Common myeloid progenitor, CD34-positive (primary cell): ENCODE results near the gene HOXD8.
A peak's percentile ranks its signal among the peaks of the same experiment; 100 is the strongest.

ENCODE experiments used
- CTCF ChIA-PET: fragments of 350-600 bp; sonication (Branson Sonifier 250); formaldehyde crosslinking; loops from one replicate; lab custom pipeline; 2021; ENCODE audit warnings: antibody characterized with exemption; lab: Charles Lee
- POLR2A ChIA-PET: fragments of 350-600 bp; sonication (Branson Sonifier 250); formaldehyde crosslinking; loops from one replicate; lab custom pipeline; 2021; ENCODE audit warnings: antibody characterized with exemption; lab: Charles Lee
- DNase-seq, 3 donors: peaks; one replicate each; pipeline versions ENCODE4 v3.0.0 to v3.0.0-alpha.2; 2013
- H3K27ac ChIP-seq, 2 experiments: 1 replicate in 1 of 2; 2 replicates in 1 of 2; pipeline ENCODE4 v1.7.0; 2013; ENCODE audit warnings: inconsistent platforms in 2 of 2, low read length in 2 of 2, mild to moderate bottlenecking in 2 of 2, low read depth in 1 of 2, moderate library complexity in 1 of 2; ENCODE audit not compliant: severe bottlenecking in 2 of 2, insufficient read depth in 1 of 2, poor library complexity in 1 of 2
- H3K27me3 ChIP-seq, 5 experiments: replicated peaks in 2 of 5; 1 replicate in 3 of 5; 2 replicates in 2 of 5; pipeline versions ENCODE4 v1.6.1 to v1.7.0; 2013; ENCODE audit warnings: low read length in 4 of 5, mild to moderate bottlenecking in 2 of 5, moderate library complexity in 2 of 5, inconsistent platforms in 1 of 5; ENCODE audit not compliant: insufficient read depth in 5 of 5, control insufficient read depth in 4 of 5
- H3K36me3 ChIP-seq, 4 experiments: 1 replicate in 2 of 4; 2 replicates in 2 of 4; pipeline versions ENCODE4 v1.6.1 to v1.7.0; 2013; ENCODE audit warnings: low read length in 3 of 4, control low read depth in 1 of 4, mild to moderate bottlenecking in 1 of 4; ENCODE audit not compliant: control insufficient read depth in 4 of 4, insufficient read depth in 4 of 4
- H3K4me1 ChIP-seq, 4 experiments: 1 replicate in 3 of 4; 2 replicates in 1 of 4; pipeline versions ENCODE4 v1.6.1 to v1.7.1; 2013; ENCODE audit warnings: low read length in 3 of 4, mild to moderate bottlenecking in 3 of 4, control low read depth in 1 of 4, inconsistent platforms in 1 of 4, moderate library complexity in 1 of 4; ENCODE audit not compliant: control insufficient read depth in 4 of 4, insufficient read depth in 4 of 4; ENCODE audit errors: control extremely low read depth in 1 of 4
- H3K4me3 ChIP-seq, 7 experiments: 1 replicate in 4 of 7; 2 replicates in 3 of 7; pipeline versions ENCODE4 v1.5.1 to v1.7.0; 2013; ENCODE audit warnings: mild to moderate bottlenecking in 7 of 7, low read length in 6 of 7, moderate library complexity in 6 of 7, inconsistent platforms in 2 of 7, low read depth in 2 of 7, control low read depth in 1 of 7; ENCODE audit not compliant: insufficient read depth in 4 of 7, control insufficient read depth in 1 of 7; ENCODE audit errors: extremely low read depth in 1 of 7
- H3K9me3 ChIP-seq, 5 experiments: 1 replicate in 4 of 5; 2 replicates in 1 of 5; pipeline versions ENCODE4 v1.6.1 to v1.7.1; 2013; ENCODE audit warnings: low read length in 4 of 5, mild to moderate bottlenecking in 2 of 5, inconsistent platforms in 1 of 5, low read depth in 1 of 5, moderate library complexity in 1 of 5; ENCODE audit not compliant: control insufficient read depth in 4 of 5, insufficient read depth in 2 of 5; ENCODE audit errors: control extremely low read depth in 1 of 5
- WGBS: methylation state at CpG from one replicate; pipeline ENCODE4 v1.1.5; 2013; ENCODE audit not compliant: insufficient coverage; 5-methylcytosine and 5-hydroxymethylcytosine counted together

HOXD8 gene

GRCh38 chr2:176136374-176137251, 7.1 kb downstream of the HOXD8 start:
- Histone ChIP-seq H3K4me1 (peaks cover 4 to 17% (median 13%) of the 10 kb centered on the region in 4 experiments), H3K27ac (no peak overlapping the region), H3K36me3 (no peaks in the 10 kb centered on the region), H3K27me3 (peaks cover 58 to 100% (median 67%) of the 10 kb centered on the region in 5 experiments), H3K4me3 (peak overlapping the region in 5 of 7 experiments; percentile 8 to 19 (median 11)), H3K9me3 (peaks cover 0 to 7% (median 0%) of the 10 kb centered on the region in 5 experiments)
- DNase-seq, result peak in 1 of 3 donors; percentile 40
- 3% methylated on average over 68 of the region's 71 CpGs for WGBS
- ChIA-PET CTCF (interaction anchor here (0.5 to 5.6 kb wide), 5 partner anchors 10 to 1397 kb away, joined by 3 to 53 read pairs (median 10); no protein-coding TSS in a partner anchor), POLR2A (interaction anchor here (0.6 kb wide), 1 partner anchor 536 kb away, joined by 3 read pairs; no protein-coding TSS in a partner anchor)

- no peak for DNase-seq
- Histone ChIP-seq H3K36me3 (no peaks in the 10 kb centered on the region), H3K9me3 (peaks cover 0 to 7% (median 0%) of the 10 kb centered on the region in 5 experiments), H3K27ac (no peak overlapping the region), H3K4me3 (no peak overlapping the region), H3K27me3 (peaks cover 55 to 100% (median 67%) of the 10 kb centered on the region in 5 experiments), H3K4me1 (peaks cover under 1 to 17% (median 13%) of the 10 kb centered on the region in 4 experiments)
- POLR2A ChIA-PET, result interaction anchor here (0.6 kb wide), 1 partner anchor 536 kb away, joined by 3 read pairs; no protein-coding TSS in a partner anchor
- CTCF ChIA-PET, result interaction anchor here (0.5 to 5.6 kb wide), 5 partner anchors 16 to 1398 kb away, joined by 3 to 53 read pairs (median 5); no protein-coding TSS in a partner anchor
- WGBS, result no CpG with 5 or more reads among the region's 2 CpGs
Observed at GRCh38 chr2:176137252-176137580, 7.7 kb downstream of the HOXD8 start.

- Histone ChIP-seq H3K27me3 (peaks cover 53 to 100% (median 65%) of the 10 kb centered on the region in 5 experiments), H3K4me3 (no peak overlapping the region), H3K36me3 (no peaks in the 10 kb centered on the region), H3K4me1 (peaks cover 0 to 17% (median 13%) of the 10 kb centered on the region in 4 experiments), H3K9me3 (peaks cover 0 to 7% (median 0%) of the 10 kb centered on the region in 5 experiments), H3K27ac (no peak overlapping the region)
- ChIA-PET CTCF (interaction anchor here (1.2 to 7.3 kb wide), 7 partner anchors 11 to 1011 kb away, joined by 3 to 74 read pairs (median 26); no protein-coding TSS in a partner anchor), POLR2A (interaction anchor here (0.6 kb wide), 1 partner anchor 531 kb away, joined by 3 read pairs; no protein-coding TSS in a partner anchor)
- no peak for DNase-seq
- 45% methylated on average over 4 of the region's 8 CpGs for WGBS
Observed at GRCh38 chr2:176137906-176138305, 8.4 kb downstream of the HOXD8 start.

GRCh38 chr2:176138526-176138922, 9.0 kb downstream of the HOXD8 start:
- H3K9me3 ChIP-seq, result peaks cover 0 to 7% (median 0%) of the 10 kb centered on the region in 5 experiments
- WGBS, result 9% methylated on average over 13 of the region's 14 CpGs
- H3K27ac ChIP-seq, result no peak overlapping the region
- H3K4me3 ChIP-seq, result no peak overlapping the region
- H3K4me1 ChIP-seq, result peaks cover 0 to 17% (median 13%) of the 10 kb centered on the region in 4 experiments
- POLR2A ChIA-PET, result interaction anchor here (0.6 kb wide), 1 partner anchor 530 kb away, joined by 3 read pairs; no protein-coding TSS in a partner anchor
- DNase-seq, result no peak
- peaks cover 47 to 100% (median 66%) of the 10 kb centered on the region in 5 experiments for H3K27me3 ChIP-seq
- no peaks in the 10 kb centered on the region for H3K36me3 ChIP-seq
- CTCF ChIA-PET, result interaction anchor here (0.7 to 7.3 kb wide), 12 partner anchors 12 to 1010 kb away, joined by 3 to 74 read pairs (median 13); no protein-coding TSS in a partner anchor

GRCh38 chr2:176138923-176139660, 9.6 kb downstream of the HOXD8 start:
- peaks cover 0 to 7% (median 0%) of the 10 kb centered on the region in 5 experiments for H3K9me3 ChIP-seq
- no peaks in the 10 kb centered on the region for H3K36me3 ChIP-seq
- H3K4me1 ChIP-seq, result peaks cover 0 to 17% (median 13%) of the 10 kb centered on the region in 4 experiments
- 4% methylated on average over 22 of the region's 28 CpGs for WGBS
- ChIA-PET CTCF (interaction anchor here (0.6 to 7.3 kb wide), 21 partner anchors 7 to 1010 kb away, joined by 3 to 74 read pairs (median 6); no protein-coding TSS in a partner anchor), POLR2A (no interaction called here)
- no peak overlapping the region for H3K27ac ChIP-seq
- peaks cover 49 to 100% (median 68%) of the 10 kb centered on the region in 5 experiments for H3K27me3 ChIP-seq
- DNase-seq, result no peak
- no peak overlapping the region for H3K4me3 ChIP-seq

GRCh38 chr2:176139661-176140512, 10.4 kb downstream of the HOXD8 start:
- no peaks in the 10 kb centered on the region for H3K36me3 ChIP-seq
- no peak overlapping the region for H3K27ac ChIP-seq
- no peak for DNase-seq
- ChIA-PET CTCF (interaction anchor here (0.6 to 7.3 kb wide), 30 partner anchors 8 to 1009 kb away, joined by 3 to 74 read pairs (median 6); no protein-coding TSS in a partner anchor), POLR2A (no interaction called here)
- WGBS, result 17% methylated on average over 11 of the region's 41 CpGs
- H3K4me3 ChIP-seq, result peak overlapping the region in 5 of 7 experiments; percentile 52 to 75 (median 60)
- peaks cover 43 to 97% (median 66%) of the 10 kb centered on the region in 5 experiments for H3K27me3 ChIP-seq
- H3K4me1 ChIP-seq, result peaks cover 0 to 17% (median 13%) of the 10 kb centered on the region in 4 experiments
- peaks cover 0 to 7% (median 0%) of the 10 kb centered on the region in 5 experiments for H3K9me3 ChIP-seq
